Stimulated activated CD8-positive, alpha-beta memory T cell treated with anti-CD3 and anti-CD28 coated beads, Interleukin-12 subunit alpha, Interleukin-12 subunit beta, amount 100 ng/mL, for 24 hours (primary cell): ENCODE data around the gene CFAP92.

Source experiments
- DNase-seq: peaks from one replicate; pipeline ENCODE4 v3.0.0-alpha.2; 2020; ENCODE audit errors: extremely low read depth

CFAP92 gene

DNA sequence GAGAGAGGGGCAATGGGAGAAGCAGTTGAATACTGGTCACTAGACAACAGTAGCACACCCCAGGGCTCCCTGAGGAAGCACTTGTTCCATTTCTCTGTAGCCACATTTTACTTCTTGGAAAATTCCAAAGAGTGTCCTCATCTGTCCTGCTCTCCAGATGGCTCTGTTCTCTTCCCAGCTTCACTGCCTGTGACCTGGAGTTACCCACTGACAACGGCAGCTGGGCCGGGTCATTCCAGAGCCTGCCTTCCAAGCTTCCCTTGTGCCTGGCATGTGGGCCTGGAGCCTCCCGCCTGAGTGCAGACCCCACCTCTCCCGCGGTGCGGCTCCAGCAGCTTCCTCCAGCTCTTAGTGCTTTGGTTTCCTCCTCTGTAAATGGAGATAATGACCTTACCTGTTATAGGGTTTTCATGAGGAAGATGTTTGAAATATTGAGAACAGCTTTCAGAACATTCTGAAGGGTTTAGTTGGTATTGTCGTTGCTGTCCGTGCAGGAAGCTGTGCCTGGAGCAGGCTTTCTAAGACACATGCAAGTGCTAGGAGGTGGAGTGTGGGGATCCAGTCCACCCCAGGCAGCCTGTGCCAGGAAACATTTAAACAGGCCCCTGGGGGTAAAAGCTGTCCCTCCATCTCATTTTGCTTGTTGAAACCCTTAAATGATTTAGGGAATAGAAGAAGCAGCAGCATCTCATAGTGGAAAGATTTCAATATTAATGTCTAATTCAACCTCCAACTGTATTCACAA, 32.0 kb upstream of the CFAP92 start:
- DNase-seq: no peak

DNA sequence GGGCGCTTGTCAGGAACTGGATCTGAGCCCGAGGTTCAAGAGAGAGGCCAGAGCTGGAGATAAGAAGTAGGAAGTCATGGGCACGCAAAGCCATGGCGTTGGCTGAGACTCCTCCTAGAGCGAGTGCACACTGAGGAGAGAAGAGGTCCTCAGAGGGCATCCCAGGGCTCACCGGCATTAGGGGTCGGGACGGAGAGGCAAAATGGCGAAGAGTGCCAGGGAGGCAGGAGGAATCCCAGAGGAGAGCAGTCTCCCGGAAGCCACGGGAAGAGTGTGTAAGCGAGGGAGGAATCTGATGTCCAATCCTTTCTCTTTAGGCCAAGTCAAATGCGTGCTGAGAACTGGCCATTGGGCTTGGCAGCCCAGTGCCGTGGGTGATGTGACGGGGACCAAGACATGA, 31.2 kb upstream of the CFAP92 start:
- DNase-seq: no peak

DNA sequence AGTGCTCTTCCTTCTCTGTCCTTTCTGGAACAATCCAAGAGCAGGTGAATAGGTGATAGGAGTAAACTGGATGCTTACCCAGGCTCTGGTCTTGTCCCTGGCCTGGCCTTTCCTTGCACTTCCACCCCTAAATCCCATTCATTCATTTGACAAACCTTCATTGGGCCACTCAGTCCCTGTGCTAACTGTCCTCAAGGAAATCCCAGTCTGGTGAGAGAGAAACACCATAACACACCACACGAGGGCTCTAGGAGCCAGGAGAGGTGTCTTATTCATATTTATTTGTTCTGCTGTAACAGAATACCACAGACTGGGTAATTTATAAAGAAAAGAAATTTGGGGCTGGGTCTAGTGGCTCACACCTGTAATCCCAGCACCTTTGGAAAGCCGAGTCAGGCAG, 30.0 kb upstream of the CFAP92 start:
- DNase-seq: no peak

DNA sequence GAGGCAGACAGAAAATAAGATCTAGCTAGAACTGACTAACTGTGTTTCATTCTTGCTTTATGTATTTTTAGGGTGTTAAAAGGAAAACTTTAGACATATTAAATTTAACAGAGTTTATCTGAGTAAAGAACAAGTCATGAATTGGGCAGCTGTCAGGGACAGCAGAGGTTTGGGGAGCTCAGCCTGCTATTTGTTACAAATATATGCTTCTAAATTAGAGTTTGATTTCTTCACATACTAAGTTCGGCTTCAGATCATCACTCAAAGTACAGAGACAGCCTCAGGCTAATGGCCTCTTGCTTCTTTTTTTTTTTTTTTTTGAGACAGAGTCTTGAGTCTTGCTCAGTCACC, 29.1 kb upstream of the CFAP92 start:
- no peak for DNase-seq

DNA sequence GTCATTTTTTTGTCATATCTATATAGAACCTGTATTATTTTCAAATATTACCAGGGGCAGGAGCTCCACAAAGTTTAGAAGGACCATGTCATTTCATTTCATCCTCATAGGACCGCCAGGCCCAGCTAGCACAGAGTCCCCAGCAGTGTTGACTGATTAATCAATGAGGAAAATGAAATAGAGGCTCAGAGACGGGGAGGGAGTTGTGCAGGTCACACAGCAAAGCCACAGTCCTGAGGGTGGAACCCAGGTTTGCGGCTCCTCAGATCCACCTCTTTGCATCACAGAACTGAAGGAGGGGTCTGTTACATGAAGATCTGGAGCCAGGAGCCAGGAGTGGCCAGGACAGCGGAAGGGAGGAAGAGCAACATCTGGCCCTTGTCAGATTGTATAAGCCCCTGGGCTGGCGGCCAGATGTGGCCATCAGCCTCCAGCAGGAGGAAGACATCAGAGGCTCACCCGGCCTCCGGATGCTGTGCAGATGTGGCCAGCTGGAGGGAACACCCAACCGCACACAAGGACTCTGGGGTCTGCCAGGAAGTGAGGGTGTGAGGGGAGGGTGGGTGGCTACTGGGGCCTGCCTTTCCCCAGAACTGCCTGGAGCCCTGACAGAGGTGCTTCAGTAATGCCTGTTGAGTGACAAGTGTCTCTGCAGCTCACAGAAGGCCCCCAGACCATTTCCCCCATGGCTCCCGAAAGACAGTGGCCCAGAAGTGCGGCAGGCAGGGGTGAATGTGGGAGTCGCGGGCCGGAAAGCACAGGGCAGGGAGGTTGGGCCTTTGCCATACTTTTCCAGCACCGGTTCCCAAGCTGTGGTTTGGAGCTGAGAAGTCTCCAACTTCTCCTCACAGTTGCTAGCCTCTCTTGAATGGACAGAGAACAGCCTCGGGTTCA, 28.5 kb upstream of the CFAP92 start:
- DNase-seq: no peak

DNA sequence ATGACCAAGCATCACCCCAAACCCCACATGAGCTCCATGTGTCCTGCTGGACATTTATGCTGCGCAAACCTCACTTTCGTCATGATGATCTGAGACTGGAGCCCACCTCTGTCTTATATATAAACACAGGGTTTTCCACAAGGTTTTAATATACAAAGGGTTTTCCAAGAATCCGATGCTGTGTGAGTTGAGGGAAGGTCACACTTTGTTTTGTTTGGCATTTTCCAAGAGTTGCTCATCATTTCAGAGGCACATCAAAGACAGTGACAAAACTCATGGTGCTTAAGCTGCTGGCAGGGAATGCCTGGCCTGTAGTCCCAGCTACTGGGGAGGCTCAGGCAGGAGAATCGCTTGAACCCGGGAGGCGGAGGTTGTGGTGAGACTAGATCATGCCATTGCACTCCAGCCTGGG, 27.3 kb upstream of the CFAP92 start:
- no peak for DNase-seq

DNA sequence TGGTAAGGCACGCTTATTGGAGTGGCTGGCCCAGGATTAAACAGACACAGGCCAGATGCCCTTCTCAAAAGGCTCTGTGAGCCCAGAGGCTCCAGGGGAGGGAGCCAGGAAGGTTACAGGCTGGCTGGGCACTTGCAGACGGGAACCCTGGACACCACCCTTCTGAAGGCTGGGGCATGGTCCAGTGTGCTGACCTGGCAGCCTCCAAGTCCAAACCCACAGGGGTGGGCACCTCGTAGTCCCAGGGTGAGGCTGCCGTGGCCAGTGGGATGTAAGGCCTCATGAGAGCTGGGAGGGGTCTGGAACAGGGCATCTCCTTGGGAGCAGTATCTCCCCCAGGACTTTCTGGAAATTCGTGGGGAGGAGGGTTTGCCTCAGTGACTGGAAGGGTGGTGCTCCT, 26.8 kb upstream of the CFAP92 start:
- no peak for DNase-seq

DNA sequence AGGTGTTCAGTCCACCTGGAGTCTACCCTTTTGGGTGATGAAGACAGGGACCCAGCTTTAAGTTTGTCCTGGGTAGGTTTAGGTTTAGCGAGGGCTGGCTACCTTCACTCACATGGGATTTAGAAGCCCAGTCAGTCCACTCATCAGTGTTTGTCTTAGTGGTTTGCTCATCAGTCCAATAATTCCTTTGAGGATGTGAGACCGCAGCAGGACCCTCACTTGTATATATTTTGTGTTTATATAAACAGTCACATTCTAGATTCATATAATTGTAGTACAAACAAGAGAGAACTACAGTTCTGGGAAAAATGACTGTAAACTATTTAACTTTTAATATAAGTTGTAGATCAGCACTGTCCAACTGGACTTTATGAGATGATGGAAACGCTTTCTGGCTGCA, 25.4 kb upstream of the CFAP92 start:
- DNase-seq: no peak

DNA sequence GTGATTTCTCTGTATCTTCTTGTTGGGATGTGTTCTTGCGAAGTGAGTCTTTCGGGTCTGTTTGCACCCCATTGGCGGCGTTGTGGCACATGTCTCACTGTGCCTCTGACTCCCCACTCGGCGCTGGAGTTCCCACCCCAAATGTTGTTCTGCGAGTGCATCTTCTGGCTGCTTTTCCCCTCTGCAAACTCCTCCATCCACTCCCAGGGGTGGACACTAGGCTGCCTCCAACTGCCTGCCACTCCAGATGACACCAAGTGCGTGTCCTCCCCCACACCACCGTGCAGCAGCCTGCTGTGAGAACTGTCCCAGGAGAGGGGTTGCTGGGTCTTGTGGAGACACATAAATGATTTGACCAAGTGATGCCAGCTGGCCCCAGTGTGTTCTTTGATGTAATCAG, 24.9 kb upstream of the CFAP92 start:
- DNase-seq: no peak

DNA sequence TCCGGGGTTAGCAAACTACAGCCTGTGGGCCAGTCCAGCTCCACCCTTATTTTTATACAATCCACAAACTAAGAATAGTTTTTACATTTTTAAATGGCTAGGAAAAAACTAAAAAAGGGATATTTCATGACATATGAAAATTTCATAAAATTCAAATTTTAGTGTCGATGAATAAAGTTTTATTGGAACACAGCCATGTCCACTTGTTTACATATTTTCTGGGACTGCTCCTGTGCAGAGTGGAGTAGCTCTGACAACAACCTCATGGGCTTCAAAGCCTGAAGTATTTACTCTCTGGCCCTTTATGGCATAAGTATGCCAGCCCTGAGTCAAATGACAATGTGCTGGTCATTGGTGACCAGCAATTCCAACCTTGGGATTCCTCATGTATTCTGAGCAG, 24.4 kb upstream of the CFAP92 start:
- no peak for DNase-seq

DNA sequence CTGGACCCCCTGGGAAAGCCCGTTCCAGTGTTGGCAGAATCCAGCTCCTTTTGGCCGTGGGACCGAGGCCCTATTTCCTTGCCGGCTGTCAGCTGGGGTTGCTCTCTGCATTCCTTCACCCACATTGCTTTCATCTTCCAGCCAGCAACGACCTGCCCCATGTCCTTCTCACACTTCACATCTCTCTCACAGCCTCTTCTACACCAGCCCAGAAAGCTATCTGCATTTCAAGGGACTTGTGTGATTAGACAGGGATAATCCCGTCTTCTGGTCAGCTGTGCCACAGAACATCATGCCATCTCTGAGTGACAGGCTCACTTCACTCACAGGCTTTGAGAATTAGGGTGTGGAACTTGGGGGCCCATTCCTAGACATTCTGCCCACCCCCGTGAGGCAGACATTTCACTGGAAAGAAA, 23.6 kb upstream of the CFAP92 start:
- DNase-seq: no peak

DNA sequence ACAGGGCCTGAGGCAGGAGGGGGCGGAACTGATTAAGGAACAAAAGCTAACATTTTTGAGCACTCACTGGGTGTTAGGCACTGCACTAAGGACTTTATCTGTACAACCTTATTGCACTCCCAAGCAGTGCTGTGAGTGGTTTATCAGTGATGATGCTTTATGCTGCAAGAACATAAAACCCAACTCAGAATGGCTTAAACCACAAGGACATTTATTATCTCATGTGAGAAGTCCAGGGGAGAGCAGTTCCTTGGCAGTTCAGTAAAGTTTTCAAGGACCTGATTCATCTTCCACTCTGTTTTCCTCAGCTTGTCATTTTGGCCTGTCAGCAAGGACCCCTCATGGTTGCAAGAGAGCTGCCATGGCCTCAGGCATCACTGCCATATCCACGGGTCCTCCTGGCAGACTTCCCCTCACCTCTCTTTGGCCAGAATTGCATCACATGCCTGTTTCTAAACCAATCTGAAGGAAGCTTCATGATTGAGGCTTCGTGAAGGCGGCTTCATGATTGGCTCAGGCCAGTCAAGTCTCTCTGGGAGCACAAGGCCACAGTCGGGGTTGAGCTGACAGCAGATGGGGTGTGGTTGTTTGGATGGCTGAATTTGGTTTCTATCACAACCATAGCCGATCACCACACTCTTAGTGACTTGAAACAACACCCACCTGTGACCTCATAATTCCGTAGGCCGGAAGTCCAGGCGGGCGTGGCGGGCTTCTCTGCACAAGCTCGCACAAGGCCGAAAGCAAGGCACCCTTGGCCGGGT, 23.0 kb upstream of the CFAP92 start:
- DNase-seq: no peak

DNA sequence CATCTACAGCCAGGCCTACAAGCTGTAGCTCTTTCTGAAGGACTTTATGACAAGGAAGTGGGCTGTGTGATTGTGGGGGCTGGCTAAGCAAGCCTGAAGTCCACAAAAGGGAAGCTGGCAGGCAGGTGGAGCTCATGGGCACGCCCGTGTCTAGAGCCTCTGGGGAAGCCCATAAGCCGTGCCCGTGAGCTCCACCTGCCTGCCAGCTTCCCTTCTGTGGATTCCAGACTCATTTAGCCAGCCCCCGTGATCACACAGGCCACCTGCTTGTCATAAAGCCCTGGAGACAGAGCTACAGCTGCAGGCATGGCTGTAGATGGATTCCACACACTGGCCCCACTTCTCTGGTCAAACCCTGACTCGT, 22.5 kb upstream of the CFAP92 start:
- no peak for DNase-seq

DNA sequence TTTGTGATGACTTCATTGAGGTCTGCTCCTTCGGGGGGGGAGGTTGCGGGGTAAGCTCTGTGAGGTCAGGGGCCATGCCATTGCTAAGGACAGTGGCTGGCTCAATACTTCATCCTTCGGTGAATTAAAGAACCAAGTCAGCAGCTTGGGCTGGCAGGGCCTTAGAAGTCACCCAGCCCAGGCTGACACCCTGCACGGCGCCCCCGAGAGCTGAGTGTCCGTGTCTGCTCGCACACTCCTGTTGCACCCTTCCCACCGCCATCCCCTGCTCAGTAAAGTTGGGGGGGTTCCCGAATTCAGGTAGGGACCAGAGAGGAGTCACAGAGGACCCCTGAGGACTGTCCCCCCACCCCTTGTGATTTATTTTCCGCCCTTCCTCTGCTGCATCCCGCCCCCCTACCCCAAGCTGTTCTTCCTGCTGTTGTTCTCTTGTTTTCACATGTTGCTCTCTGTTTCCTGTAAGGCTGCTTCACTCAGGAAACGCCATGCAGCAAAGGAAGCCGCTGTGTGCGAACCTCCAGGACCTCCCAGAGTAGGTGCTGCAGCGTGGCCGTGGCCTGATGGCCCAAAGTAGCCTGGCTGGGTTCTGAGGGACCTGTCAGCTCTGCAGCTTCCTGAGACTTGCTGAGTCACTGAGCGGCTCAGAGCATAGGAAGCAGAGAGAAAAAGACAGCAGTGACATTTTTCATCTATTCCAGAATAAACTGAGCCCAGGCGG, 21.7 kb upstream of the CFAP92 start:
- no peak for DNase-seq

DNA sequence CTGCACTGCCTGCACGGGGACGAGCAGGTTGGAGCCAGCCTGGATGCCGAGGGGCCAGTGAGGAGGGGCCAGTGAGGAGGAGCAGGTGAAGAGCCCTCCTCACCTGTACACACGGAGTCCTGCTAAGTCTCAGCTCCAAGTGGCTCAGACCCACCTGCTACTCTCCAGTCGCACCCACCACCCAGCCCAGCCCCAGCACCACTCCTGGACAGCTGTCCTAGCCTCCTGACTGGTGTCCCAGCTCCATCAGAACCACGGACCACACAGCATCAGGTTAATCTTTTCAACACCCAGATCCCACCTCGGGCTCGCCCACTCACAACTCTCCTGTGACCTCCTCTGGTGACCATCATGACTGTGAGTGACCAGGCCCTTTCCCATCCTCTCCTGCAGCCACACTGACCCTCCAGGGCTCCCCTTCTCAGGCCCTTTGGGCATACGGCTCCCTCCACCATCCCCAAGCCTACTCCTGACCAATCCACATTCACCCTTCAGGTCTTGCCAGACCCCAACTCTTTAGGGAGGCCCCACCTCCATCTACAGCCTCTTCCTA, 21.0 kb upstream of the CFAP92 start:
- DNase-seq: no peak

DNA sequence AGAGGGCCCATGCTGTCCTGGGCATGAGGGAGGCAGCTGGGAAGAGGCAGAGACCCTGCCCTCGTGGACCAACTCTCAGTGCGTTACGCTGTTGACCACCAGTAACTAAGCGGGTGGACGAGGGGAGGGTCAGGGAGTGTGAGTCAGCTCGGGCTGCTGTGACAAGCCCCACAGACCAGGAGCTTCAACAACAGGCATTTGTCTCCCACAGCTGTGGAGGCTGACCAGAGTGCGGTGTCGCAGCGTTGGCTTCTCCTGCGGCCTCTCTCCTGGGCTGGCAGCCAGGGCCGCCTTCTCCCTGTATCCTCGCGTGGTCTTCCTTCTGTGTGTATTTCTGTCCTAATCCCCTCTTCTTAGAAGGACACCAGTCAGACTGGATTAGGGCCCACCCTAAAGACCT, 20.3 kb upstream of the CFAP92 start:
- DNase-seq: no peak

DNA sequence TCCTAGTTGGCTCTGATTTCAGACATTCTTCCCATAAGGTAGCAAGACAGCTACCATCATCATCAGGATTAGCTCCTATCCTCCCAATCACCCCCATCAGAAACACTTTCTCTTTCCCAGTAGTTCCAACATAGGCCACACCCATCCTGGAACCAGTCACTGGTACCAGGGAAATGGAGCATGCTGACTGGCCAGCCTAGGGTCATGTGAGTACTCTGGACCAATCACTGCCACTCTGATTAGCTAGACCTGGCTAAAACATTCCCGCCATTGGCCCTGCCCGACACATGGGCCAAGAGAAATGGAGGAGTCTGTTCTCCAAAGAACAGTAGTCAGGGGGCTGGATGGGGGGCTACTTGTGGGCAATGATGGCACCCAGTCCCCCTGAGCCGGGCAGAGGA, 19.6 kb upstream of the CFAP92 start:
- no peak for DNase-seq

DNA sequence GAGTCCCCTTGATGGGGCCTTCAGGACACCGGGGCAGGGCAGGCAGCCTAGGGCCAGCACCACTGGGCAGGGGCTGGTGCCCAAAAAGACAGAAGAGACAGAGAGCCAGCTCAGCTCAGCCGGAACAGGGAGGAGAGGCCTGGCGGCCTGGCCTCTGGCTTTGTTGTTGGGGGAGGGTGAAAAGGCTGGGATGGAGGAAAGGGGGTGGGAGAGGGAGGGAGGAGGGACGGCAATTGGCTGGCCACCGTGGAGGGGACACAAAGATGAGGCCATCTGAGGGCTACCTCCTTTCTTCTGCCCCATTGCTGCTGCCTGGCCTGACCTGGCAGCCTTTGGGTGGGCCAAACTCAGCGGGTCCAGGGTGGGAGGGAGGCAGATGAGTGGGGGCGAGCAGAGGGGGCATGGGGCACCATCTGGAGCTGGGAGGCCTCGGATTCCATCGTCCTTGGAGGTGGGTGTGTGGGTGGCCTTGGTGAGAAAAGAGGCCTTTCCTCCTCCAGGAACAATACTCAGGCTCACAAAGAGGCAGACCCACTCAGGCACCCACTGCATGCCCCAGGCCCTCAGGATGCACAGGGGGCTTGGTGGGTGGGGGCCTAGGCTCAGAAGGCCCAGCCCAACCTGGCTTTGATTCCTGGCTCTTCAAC, 16.6 kb upstream of the CFAP92 start:
- no peak for DNase-seq

DNA sequence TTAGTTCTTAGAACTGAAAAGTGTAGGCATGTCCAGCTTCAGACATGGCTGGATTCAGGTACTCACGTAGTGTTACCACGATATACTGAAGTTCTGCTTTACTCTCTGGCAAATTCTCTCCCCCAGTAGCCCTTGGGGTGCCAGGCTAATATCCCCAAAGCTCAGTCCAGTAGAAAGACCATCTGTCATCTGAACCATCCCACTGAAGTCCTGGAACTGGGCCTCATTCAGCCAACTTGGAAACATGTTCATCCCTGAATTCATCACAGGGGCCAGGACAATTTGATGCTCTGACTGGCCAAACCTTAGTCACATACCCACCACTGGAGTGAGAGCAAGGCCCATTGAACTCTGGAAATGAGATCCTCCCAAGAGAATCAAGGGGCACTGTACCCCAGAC, 15.4 kb upstream of the CFAP92 start:
- DNase-seq: no peak

DNA sequence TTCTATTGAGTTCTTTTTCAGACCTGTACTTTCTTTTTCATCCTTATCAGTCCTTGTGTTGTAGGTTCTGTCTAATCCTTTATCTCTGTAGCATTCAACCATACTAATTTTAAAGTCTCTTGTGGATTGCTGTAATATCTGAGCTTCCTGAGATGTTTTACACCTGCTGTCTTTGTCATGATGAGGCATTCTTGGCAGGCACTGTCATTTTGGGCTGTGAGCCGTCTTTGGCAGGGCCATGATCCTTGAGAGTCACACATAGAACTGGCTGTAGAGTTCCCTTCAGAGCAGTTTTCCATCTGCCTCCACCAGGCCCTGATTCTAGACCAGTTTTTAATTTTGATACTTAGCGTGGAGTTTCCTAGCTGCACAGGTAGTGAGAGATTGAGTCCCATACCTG, 13.9 kb upstream of the CFAP92 start:
- DNase-seq: no peak

DNA sequence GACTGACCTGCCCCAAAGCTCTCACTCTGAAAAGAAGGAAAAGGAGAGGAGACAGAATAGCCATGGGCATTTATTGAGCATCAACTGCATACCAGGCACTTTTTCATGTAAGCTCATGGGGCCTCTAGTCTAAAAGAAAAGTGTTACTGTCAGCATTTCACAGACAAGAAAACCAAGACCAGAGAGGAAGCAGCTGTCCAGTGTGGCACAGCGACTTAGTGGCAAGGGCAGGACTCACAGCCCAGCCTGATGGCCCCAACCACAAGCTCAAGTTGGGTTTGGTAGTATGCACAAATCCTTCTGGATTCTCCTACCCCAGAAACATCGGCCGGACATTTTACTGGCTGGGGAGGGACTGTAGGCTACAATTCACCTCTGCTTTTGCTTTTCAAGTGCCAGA, 13.0 kb upstream of the CFAP92 start:
- DNase-seq: no peak
